ENCODE data around the gene STX8.

The STX8 gene

DNA sequence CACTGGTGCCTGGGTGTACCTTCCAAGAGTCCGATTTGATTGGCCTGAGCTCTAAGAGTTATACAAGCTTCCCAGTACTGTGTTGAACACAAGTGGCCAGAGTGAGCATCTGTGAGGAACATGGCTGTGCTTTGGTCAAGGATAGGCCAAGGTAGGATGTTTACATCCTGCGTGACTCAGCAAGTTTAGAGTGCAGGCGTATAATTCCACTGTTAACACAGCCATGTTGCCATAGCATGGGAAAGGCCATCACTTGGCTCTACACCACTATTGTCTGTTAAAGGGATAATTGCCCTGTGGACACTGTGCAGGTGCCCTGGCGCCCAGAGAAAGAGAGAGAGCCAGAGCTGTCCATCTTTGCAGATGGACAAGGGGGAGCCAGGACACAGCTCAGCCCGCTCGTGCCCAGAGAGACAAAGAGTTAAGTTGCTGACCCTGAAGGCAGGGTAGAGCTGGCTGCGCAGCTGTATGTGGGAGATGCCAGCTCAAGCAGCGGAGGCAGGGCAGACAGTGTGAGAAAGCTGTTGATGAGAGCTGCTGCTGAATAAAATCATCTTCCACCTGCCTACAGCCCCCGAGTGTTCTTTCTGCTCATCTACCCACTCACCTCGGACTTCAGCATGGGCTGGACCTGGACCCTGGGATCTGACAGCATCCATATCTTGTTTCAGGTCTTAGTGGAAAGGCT, 12.5 kb upstream of the STX8 start:
- TF ChIP-seq FOXP2 (optimal IDR thresholded peaks at IDR 0.05; ENCODE audit: borderline replicate concordance, extremely low read depth, extremely low read length, insufficient read depth), result no peak
- no peak for TF ChIP-seq TAF1 (IDR thresholded peaks at IDR 0.05; ENCODE audit: borderline replicate concordance, insufficient read depth, low read length)

DNA sequence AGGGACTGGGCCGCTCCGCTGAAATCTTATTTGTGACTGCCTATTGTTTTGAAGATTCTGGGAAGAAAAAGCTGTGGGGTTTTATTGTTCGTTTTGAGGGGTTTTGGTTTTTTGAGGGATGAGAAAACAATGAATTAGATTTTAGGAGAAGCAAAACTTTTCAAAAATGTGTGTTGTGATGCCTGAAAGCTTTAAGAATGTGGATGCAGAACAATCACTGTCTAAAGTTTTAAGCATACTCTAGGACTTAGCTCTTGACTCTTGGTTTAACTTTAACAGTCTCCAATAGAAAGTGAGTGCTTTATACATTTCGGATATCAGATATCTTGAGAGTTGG, 1.7 kb upstream of the STX8 start:
- no peak for TF ChIP-seq SIN3A (IDR thresholded peaks at IDR 0.05; ENCODE audit: borderline replicate concordance, insufficient read depth, low read length)
- no peak for TF ChIP-seq POLR2AphosphoS5 (IDR thresholded peaks at IDR 0.05; ENCODE audit: low read depth, low read length)
- no peak for TF ChIP-seq TAF1 (IDR thresholded peaks at IDR 0.05; ENCODE audit: borderline replicate concordance, insufficient read depth, low read length)
- TF ChIP-seq, protein P1, sequence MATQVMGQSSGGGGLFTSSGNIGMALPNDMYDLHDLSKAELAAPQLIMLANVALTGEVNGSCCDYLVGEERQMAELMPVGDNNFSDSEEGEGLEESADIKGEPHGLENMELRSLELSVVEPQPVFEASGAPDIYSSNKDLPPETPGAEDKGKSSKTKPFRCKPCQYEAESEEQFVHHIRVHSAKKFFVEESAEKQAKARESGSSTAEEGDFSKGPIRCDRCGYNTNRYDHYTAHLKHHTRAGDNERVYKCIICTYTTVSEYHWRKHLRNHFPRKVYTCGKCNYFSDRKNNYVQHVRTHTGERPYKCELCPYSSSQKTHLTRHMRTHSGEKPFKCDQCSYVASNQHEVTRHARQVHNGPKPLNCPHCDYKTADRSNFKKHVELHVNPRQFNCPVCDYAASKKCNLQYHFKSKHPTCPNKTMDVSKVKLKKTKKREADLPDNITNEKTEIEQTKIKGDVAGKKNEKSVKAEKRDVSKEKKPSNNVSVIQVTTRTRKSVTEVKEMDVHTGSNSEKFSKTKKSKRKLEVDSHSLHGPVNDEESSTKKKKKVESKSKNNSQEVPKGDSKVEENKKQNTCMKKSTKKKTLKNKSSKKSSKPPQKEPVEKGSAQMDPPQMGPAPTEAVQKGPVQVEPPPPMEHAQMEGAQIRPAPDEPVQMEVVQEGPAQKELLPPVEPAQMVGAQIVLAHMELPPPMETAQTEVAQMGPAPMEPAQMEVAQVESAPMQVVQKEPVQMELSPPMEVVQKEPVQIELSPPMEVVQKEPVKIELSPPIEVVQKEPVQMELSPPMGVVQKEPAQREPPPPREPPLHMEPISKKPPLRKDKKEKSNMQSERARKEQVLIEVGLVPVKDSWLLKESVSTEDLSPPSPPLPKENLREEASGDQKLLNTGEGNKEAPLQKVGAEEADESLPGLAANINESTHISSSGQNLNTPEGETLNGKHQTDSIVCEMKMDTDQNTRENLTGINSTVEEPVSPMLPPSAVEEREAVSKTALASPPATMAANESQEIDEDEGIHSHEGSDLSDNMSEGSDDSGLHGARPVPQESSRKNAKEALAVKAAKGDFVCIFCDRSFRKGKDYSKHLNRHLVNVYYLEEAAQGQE (IDR thresholded peaks at IDR 0.05; ENCODE audit: insufficient read depth in 1 of 2, low read depth in 2 of 2, low read length in 2 of 2), result no peak
- TF ChIP-seq FOXP2 (optimal IDR thresholded peaks at IDR 0.05; ENCODE audit: borderline replicate concordance, extremely low read depth, extremely low read length, insufficient read depth), result no peak

DNA sequence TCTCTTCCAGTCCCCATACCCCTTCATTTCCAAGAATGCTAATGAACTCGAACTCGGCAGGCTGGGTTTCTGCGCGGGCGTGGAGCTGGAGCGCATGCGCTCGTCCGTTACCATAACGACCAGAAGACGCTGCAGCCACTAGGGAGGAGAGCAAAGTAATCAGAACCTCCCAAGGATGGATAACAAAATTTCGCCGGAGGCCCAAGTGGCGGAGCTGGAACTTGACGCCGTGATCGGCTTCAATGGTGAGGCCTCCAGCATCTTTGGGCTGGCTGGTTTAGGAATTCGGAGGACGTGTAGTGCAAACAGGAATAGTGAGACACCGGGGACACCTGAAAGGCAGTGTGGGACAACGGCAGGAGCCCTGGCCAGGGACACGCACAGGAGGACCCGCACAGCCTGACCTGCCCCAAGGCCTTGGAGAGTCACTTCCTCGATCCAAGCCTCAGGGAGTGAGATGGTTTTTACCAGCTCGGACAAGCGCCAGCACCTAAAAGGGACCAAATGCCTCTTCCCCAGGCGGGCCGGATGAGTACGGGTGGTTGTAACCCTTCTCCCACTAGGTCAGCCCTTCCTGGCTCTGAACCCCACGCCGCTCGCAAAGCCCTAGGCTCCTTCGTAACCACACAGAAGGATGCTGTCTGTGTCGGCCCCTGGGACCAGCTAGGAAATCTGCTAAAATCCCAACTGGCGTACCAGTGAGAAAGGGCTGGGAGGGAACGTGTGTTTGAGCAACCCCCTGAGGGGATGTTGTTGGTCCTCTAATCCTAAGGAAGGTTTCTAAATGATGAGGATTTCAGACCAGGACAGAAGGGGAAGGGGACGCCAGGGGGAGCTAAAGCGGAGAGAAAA, 1.1 kb upstream of the STX8 start, which contains the start of gene CFAP52:
Gene CFAP52 (plus strand): TSS at position 122 of the 852 bp plus-strand sequence. CDS start 54 bp downstream, at position 176.
- TF ChIP-seq FOXP2 (optimal IDR thresholded peaks at IDR 0.05; ENCODE audit: borderline replicate concordance, extremely low read depth, extremely low read length, insufficient read depth) (no peak), SIN3A (IDR thresholded peaks at IDR 0.05; ENCODE audit: borderline replicate concordance, insufficient read depth, low read length) (no peak), POLR2AphosphoS5 (IDR thresholded peaks at IDR 0.05; ENCODE audit: low read depth, low read length) (no peak), TAF1 (IDR thresholded peaks at IDR 0.05; ENCODE audit: borderline replicate concordance, insufficient read depth, low read length) (no peak)
- TF ChIP-seq, protein P1 (IDR thresholded peaks at IDR 0.05; ENCODE audit: insufficient read depth in 1 of 2, low read depth in 2 of 2, low read length in 2 of 2), result no peak

DNA sequence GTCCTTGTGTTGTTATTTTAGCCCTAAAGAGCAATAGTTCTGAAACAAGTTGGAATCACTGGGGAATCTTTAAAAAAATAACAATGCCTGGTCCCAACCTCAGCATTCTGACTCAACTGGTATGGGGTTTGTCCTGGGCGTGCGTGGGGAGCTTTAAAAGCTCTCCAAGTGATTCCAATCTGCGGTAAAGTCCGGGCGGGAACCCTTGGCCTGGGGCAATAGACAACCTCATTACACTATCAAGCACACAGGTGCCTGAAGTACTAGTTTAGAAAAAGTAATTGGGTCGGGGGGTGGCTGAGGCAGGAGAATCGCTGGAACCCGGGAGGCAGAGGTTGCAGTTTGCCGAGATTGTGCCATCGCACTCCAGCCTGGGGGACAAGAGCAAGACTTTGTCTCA, 4.4 kb downstream of the STX8 start:
- TF ChIP-seq POLR2AphosphoS5 (IDR thresholded peaks at IDR 0.05; ENCODE audit: low read depth, low read length) (no peak), FOXP2 (optimal IDR thresholded peaks at IDR 0.05; ENCODE audit: borderline replicate concordance, extremely low read depth, extremely low read length, insufficient read depth) (no peak), TAF1 (IDR thresholded peaks at IDR 0.05; ENCODE audit: borderline replicate concordance, insufficient read depth, low read length) (no peak), SIN3A (IDR thresholded peaks at IDR 0.05; ENCODE audit: borderline replicate concordance, insufficient read depth, low read length) (no peak)
- TF ChIP-seq, protein P1 (IDR thresholded peaks at IDR 0.05; ENCODE audit: insufficient read depth in 1 of 2, low read depth in 2 of 2, low read length in 2 of 2), result no peak

DNA sequence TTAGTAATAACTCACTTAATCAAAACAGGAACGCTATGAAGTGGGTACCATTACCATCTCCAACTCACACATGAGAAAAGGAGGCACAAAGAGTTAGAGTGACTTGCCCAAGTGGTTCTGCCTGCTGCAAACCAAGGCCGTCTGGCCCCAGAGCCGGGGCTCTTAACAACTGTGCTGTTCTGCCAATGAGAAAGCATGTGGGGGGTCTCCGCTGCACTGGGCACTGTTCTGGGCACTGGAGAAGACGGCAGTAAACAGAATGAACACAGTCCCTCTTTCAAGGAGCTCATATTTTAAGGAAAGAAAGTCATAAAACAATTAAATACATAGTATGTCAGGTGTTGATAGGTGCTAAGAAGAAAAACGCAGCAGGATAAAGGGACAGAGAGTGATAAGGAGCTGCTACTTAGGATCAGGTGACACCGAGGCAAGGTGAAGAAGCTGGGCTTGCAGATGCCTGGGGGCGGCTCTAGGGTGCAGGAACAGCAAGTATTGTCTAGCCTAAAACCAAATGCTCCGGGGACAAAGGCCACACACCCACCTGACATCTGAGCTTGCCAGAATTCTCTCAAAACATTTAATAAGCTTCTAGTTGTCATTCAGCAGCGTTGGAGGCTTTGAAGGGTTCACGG, 6.5 kb downstream of the STX8 start:
- TF ChIP-seq TAF1 (IDR thresholded peaks at IDR 0.05; ENCODE audit: borderline replicate concordance, insufficient read depth, low read length), result no peak
- TF ChIP-seq, protein P1 (IDR thresholded peaks at IDR 0.05; ENCODE audit: insufficient read depth in 1 of 2, low read depth in 2 of 2, low read length in 2 of 2), result no peak
- no peak for TF ChIP-seq SIN3A (IDR thresholded peaks at IDR 0.05; ENCODE audit: borderline replicate concordance, insufficient read depth, low read length)
- TF ChIP-seq FOXP2 (optimal IDR thresholded peaks at IDR 0.05; ENCODE audit: borderline replicate concordance, extremely low read depth, extremely low read length, insufficient read depth), result no peak
- no peak for TF ChIP-seq POLR2AphosphoS5 (IDR thresholded peaks at IDR 0.05; ENCODE audit: low read depth, low read length)
